ENCODE data around the gene ZNF587B. TPM values are rescaled to one million over a fixed set of nuclear protein-coding genes. Genes with fewer than 3 reads are reported as not detected.

ZNF587B gene
- total and polyA plus RNA-seq, 9 of the 15 experiments (the other 6 are each of a cell fraction or from before 2014, with no cell fraction given) = 7.4 to 37.5 (median 20.8) TPM

- Histone ChIP-seq H4K20me1 (replicated peaks; ENCODE audit: control insufficient read depth, insufficient read depth, low read length) (peaks cover 3% of the 10 kb centered on the region; the same call in 1 of the 2 replicates), H3K4me2 (ENCODE audit: insufficient read depth, low read length) (no peak overlapping the region), H3K9ac (ENCODE audit: insufficient read depth in 1 of 2, low read depth in 2 of 2, low read length in 2 of 2) (no peak overlapping the region), H3K9me1 (ENCODE audit: control insufficient read depth, insufficient read depth, low read length) (no peaks in the 10 kb centered on the region), H3K4me3 (no peak overlapping the region), H3K9me3 (replicated peaks; ENCODE audit: control insufficient read depth, insufficient read depth, low read depth, low read length) (no peaks in the 10 kb centered on the region; the same call in 1 of the 2 replicates), H3K27ac (ENCODE audit: extremely low read depth, low read depth, low read length) (no peak overlapping the region), H3K27me3 (ENCODE audit: control insufficient read depth in 2 of 2, insufficient read depth in 2 of 2, low read length in 2 of 2) (no peaks in the 10 kb centered on the region), H3K4me1 (replicated peaks in 1 of 2; ENCODE audit: control insufficient read depth in 2 of 2, insufficient read depth in 2 of 2, low read length in 2 of 2) (peaks cover 4 to 9% of the 10 kb centered on the region in 2 experiments; a peak in 3 of 5 replicates), H3K36me3 (ENCODE audit: control insufficient read depth, insufficient read depth, low read length) (peaks cover 74% of the 10 kb centered on the region), H2AFZ (ENCODE audit: low read depth, low read length) (no peak overlapping the region), H3K79me2 (ENCODE audit: control insufficient read depth, insufficient read depth, low read length) (peaks cover 87% of the 10 kb centered on the region)
- DNase-seq (ENCODE audit: extremely low read depth in 1 of 4, low spot score in 3 of 4) (no peak), ATAC-seq (no peak), FAIRE-seq (no peak)
- no TSS peak for BruUV-seq (replicated peaks)
- intact Hi-C loops (cut with micrococcal nuclease) (no loop called here), in situ Hi-C loops (cut with MboI) (no loop called here)
- CTCF ChIA-PET (ENCODE audit: low intra/inter-chr PET ratio) = no interaction called here
- WGBS (ENCODE audit: insufficient coverage, low coverage, missing lambda C conversion rate) = 98% methylated on average over 5 of the region's 6 CpGs
- no peak for TF ChIP-seq HNRNPUL1 (IDR thresholded peaks at IDR 0.05; ENCODE audit: low read length)
- TF ChIP-seq MLLT1 (IDR thresholded peaks at IDR 0.05) = no peak
- TF ChIP-seq IRF1 (CRISPR knock-in tag; IDR thresholded peaks at IDR 0.05; ENCODE audit: borderline replicate concordance) = no peak
- no peak for TF ChIP-seq MAFF (IDR thresholded peaks at IDR 0.05; ENCODE audit: low read length)
- TF ChIP-seq ZNF146 (CRISPR knock-in tag; IDR thresholded peaks at IDR 0.05; ENCODE audit: unreplicated experiment) = no peak
- no peak for TF ChIP-seq ZNF12 (CRISPR knock-in tag; IDR thresholded peaks at IDR 0.05)
- no peak for TF ChIP-seq FOXM1 (IDR thresholded peaks at IDR 0.05; ENCODE audit: low read depth)
- TF ChIP-seq FOXM1 (CRISPR knock-in tag; IDR thresholded peaks at IDR 0.05; ENCODE audit: low read depth) = no peak
- no peak for TF ChIP-seq TBL1XR1 (IDR thresholded peaks at IDR 0.05; ENCODE audit: low read length in 2 of 2)
- no peak for TF ChIP-seq ZBTB8A (IDR thresholded peaks at IDR 0.05; ENCODE audit: partially characterized antibody)
- TF ChIP-seq RCOR1 (IDR thresholded peaks at IDR 0.05; ENCODE audit: borderline replicate concordance in 1 of 2, low read depth in 2 of 2, low read length in 2 of 2) = no peak
- no peak for TF ChIP-seq ZNF785 (CRISPR knock-in tag; IDR thresholded peaks at IDR 0.05)
- no peak for TF ChIP-seq ATF2 (CRISPR knock-in tag; IDR thresholded peaks at IDR 0.05)
- TF ChIP-seq TBP (optimal IDR thresholded peaks at IDR 0.05; ENCODE audit: low read depth, low read length) = no peak
- TF ChIP-seq CBFA2T2 (conservative IDR thresholded peaks at IDR 0.05) = no peak
- no peak for TF ChIP-seq RFX5 (IDR thresholded peaks at IDR 0.05; ENCODE audit: low read depth, low read length)
- POLR2A ChIA-PET = no interaction called here
Observed at GRCh38 chr19:57825511-57825910, 4.6 kb upstream of the ZNF587B start.
